HG03045 (cell line): ENCODE measurements around the gene TLL1.

ENCODE experiments used
- ATAC-seq: cut with Tn5 transposase; IDR thresholded peaks from one replicate; pipeline ENCODE4 v1.9.1; 2021; ENCODE audit warnings: mild to moderate bottlenecking, moderate library complexity; ENCODE audit not compliant: unreplicated experiment

Gene TLL1

DNA sequence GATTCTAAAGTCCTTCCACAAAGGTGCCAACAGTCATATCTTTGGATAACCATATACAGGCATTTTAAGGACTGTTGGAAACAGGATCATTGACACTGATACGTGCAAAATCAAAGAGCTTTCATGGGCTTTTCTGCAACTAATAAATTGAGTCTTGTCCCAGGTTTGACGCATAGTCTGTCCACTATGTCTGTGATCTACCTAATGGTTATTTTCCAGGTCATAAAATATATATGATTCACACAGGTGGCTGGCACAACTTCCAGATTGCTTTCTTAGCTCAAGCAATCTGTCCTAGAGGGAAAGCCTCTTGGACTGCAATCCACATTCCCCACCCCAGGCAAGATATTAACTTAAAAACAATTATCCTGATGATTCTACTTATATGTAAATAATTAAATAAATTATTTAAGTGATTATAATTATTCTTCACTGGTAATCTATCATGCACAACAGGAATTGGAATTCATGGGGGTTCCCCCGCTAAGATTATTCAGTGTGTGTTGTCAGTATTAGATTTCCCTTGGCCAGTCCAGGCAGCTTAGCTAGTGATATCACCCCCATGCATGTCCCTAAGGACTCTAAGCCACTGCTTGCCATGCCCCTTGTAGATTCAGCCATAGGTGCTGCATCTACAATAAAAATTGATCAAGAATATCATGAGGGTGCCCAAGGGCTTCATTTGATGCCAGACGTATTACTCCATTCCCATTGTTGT, 97.8 kb downstream of the TLL1 start:
- ATAC-seq: no peak

DNA sequence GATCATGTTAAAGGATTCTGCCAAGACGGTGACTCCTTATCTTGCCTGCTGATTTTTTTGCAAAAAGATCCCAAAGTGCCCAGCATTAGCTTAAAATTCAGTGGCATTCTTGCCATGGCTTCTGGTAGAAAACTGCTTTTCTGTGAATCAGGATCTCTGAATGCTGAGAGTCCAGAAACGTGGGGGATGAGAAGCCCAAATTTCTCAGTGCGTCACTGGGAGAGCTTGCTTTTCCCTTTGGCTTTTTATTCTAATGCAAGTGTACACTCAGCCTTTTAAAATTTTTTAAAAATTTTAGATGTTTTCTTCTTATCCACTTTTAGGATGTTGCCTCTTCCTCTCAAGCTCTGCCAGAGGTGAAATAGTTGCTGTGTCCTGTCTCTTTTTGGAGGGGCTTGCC, 98.4 kb downstream of the TLL1 start:
- no peak for ATAC-seq

DNA sequence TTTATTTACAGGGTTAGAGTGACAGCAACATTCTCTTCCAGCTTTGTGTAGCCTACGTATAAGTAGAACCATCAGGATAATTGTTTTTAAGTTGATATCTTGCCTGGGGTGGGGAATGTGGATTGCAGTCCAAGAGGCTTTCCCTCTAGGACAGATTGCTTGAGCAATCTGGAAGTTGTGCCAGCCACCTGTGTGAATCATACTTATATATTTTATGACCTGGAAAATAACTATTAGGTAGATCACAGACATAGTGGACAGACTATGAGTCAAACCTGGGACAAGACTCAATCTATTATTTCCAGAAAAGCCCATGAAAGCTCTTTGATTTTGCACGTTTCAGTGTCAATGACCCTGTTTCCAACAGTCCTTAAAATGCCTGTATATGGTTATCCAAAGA, 98.9 kb downstream of the TLL1 start:
- ATAC-seq: no peak

DNA sequence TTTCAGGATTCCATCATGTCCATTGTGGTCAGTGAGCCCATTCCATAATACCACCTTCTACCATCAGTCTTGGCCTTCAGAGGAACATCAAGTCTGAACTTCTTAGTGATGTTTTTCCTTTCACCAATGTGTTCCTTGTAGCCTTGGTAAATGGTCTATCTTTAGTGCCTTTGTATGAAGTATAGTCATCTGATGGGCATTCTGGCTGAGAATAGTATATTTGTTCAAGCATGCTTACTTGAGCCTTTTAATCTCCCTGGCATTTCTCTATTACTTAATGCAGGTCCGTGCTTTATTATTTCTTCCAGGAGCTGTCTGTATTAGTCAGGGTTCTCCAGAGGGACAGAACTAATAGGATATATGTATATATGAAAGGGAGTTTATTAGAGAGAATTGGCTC, 99.7 kb downstream of the TLL1 start:
- ATAC-seq: no peak

DNA sequence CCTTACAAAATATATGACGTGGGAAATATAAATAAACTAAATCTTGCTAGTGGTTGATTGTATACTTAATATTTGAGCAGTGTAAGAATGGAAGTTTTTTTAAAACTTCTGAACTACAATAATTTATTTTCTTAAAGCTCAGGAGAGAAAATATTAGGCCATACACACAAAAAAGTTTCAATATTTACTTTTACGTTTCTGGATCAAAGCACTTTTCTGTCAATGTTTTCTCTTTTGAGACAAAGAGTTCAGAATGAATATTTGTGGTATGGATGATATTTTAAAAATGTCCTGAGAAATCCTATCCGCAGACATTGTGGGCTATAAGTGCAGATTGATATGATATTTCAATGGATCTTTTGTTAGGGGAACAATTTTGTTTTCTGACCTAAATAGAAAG, 109.9 kb downstream of the TLL1 start:
- no peak for ATAC-seq

DNA sequence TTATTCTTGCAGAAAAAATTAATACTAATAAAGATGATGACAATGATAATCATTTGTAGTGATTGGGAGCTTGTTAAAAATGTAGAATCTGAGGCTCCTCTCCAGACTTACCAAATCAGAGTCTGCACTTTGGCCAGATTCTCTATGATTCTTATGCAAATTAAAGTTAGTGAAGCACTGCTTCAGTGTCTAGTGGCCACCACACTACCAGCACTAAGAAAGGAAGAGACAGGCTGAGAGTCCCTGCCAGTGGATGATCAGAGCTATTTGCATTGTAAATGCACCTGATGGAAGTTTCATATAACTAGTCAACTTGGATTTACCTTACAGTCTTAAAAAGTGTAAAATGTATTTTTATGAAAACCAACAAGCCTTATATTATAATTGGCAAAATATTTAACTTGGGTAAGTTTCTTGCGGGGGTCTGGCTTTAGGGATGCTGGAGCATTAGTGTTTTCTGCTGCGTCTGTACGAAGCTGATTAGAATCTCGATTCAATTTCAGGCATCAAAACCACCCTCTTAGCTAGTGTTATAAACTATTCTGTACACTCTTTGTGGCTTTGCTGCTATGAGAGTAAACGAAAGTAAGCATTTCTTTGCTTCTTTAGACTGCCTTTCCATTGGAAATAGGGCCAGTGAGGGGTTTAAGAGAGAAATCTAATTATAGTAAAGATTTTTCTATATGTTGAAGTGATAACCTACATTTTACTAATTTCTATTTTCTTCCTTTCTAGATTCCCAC, 114.1 kb downstream of the TLL1 start:
- ATAC-seq: no peak

DNA sequence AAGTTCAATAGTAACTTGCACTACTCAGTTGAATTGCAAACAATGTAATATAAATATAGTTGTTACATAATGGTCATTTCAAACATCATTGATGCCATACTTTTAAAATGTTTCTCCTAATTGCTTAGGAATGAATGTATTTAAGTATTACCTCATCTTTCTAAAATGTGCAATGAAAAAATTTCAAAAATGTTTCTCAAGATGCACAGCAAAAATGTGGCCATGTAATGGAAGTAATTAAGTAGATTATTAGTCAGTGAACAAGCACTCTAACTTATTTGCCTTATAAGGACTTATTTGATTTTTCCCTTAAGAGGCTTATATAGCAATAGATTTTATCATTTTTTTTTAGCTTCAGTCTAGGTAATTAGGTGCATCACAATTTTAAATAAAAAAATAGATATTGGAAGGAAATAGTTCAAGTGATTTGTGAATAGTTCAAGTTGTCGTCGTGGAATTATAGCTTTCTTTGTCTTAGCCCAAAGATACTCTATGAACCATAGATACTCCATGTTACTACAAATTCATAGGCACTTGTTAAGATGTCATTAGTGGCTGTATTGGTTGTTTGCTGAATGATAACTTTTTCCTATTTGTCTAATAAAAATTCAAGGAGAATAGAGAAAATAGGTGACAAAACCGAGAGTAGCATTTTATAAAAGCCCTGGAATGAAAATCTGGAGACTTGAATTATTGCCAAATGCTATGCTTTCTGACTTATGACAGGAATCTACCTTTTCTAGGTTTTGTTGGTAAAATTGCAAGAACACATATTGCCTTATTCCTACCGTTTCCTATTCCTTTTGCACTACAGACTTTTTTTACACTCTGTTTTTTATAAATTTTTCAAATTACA, 118.5 kb downstream of the TLL1 start:
- no peak for ATAC-seq

DNA sequence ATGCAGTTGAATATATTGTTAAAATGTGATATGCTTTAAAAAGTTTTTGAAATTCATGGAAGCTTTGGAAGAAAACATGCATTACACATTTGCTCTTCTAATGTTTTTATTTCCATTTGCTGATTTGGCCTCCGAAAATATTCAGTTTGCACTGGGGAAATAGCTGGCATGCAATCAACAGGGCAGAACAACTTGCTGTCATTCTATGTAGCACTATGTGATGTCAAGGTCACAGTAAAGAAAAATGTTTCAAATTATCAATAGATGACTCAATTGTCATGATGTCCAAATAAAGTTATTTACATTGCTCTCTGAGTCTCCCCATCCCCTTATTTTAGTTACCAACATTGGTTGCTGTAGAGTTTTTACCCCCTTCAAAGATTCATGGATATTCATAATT, 119.2 kb downstream of the TLL1 start:
- ATAC-seq: no peak

DNA sequence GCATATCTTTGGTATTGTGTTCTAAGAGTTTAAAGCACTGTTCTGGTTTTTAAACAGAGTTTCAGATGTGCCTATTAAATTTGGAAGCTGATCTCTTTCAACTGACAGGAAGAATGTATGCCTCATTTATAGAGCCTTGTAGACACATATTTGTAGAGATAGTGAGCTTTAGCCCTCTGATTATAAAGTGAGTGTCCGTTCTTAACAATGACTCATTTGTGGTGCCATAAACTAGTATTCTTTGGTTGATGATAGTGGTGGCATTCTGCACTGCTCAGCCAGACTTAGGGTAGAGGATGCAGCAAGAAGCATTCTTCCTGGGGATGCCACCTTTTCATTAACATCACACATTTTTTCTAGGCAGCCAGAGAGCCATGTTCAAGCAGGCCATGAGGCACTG, 121.7 kb downstream of the TLL1 start:
- ATAC-seq: no peak

DNA sequence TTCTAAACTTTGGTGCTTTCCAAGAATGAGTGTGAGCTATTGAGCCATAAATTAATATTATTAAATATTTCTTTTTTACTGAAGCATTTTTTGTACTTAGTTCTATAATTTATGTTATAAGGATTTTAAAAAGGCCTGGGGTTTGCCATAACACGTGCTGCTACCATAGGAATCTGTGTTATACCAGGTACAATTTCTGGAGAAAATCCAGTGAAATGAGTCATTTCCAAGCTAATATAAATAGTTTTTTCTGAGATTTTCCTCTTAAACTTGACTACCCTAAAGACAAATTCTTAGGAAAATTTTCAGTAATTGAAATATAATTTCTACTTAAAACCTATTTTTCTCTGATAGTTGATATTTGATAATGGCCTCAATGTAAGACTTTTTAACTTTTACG, 130.8 kb downstream of the TLL1 start:
- no peak for ATAC-seq

DNA sequence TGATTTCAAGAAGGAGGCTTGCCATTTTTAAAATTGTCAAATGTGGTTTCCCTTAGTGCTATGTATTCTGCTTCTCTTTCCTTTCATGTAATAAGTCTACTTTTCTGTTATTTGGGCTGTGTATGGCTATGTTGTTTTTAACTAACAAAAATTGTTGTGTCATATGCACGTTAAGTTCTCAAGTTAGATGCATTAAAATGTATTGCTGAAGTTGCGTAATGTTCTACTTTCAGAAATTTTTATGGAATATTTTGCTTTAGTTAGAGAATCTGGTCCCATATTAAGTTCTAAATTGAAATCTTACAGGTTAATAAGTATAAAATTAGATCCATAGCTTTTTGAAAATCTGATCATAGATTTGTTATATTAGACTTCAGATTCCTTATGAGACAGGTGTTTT, 133.2 kb downstream of the TLL1 start:
- ATAC-seq: no peak

DNA sequence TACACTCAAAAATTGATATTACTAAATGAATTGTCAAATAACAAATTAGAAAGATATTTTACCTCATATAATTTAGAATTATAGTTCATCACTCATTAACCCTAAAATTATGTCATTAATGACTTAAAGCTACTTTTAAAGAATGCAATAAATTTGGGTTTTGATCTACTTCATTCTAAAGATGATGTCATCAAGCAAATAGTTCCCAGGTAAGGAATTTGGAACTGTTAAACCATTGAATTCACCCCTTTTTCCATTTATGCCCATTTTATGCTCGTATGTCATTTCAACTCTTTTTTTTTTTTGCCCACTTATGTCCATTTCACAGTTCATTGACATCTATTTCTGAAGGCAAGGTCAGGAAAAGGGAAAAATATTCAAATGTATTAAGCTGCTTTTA, 135.5 kb downstream of the TLL1 start:
- no peak for ATAC-seq

DNA sequence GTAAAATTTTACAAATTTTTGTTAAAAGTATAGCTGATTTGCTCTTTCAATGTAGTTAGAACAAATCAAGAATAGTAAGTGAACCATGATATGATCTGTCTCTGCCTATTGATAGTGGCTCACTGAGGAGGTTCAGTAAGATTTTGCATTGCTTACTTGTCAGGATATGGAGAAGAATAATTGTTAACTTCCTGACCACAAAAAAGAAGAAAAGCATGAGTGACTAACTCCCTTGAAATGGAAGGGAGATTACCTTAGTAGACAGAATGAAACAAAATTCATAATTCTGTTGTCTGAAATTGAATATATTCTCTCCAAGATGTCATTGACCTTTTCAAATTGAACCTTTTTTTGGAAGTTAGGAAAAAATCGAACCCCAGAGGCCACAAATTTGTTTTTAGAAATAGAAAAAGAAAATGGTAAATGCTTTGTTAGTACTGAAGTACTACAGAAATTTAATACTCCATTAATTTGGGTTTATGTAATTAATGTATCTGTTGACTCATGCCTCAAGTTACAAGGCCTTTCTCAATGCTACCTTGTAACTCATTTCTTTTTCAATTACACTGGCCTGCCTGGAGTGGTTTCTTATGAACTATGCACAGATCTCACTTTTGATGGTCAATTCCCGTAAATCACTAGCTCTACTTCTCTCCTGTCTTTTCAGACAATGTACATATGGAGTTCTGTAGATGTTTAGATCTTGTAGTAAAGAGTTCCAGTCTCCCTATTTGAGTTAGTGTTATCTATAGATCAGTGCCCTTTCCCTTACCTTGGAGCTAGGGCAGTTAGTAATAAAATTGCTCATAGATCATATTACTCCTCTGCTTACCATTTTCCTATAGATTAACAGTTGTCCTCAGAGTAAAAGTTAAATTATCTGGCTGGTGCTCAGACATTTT, 139.3 kb downstream of the TLL1 start:
- ATAC-seq: no peak

DNA sequence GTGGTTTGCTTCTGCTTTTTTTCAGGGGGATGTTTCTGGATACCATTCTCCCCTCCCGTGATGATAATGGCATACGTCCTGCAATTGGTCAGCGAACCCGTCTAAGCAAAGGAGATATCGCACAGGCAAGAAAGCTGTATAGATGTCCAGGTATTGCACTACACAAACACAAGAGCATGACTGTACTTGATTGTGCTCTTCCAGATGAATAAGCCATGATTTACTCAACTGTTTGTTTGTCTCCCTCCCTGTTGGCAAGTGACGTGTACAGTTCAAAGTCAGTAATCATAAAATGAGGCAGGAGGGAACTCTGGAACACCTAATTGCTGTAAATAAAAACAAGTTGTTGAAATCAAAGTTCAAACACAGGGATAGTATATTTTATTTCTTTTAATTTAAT, 141.4 kb downstream of the TLL1 start:
- ATAC-seq: no peak

DNA sequence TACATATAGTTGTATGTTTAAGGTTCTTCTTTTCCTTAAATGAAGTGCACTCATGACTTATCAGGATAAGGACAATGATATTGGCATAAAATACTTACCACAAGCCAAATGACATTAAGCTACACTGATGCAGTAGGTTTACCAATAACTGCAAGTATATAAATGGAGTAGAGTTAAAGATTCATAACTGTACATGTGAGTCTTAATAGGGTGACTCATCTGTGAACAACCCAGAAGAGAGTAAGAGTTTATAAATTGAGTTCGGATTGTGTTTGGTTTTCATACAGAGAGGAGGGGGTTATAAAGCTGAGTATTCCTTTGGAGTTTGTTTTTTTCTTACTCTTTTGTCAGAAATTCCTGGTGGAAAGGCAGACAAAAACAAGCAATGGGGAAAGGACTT, 144.8 kb downstream of the TLL1 start:
- no peak for ATAC-seq

DNA sequence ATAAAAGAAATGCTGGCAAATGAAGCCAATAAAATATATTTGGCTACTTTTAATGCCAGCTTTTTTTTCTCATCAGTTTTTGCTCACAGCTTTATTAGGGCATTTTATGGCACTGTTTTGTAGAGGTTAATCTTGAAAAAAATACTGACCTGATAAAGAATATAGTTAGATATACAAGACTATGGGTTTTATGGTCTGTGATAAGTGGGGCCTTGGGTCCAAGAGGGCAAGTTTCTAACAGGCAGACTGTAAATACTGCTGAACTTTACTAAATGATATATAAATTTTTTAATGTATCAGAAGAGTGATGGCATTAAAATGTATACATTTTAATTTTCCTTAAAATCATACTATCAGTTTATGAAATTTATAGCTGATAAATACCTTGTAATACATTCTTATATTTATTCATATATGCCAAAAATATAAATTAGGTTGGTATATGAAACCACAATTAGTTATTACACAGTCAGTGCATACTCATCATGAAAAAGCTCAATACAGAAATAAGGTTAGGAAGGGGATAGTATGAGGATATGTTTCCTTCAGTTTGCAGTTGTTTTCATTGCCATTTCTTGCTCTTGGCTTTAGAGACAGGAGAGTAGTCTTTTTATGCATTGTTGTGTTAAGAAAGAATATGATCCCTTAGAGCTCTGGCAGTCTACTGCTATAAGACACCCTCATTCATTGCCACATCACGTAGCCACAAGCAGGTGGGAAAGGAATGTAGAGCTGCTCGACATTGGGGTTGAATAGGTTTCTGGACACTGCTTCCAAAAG, 146.6 kb downstream of the TLL1 start:
- no peak for ATAC-seq

DNA sequence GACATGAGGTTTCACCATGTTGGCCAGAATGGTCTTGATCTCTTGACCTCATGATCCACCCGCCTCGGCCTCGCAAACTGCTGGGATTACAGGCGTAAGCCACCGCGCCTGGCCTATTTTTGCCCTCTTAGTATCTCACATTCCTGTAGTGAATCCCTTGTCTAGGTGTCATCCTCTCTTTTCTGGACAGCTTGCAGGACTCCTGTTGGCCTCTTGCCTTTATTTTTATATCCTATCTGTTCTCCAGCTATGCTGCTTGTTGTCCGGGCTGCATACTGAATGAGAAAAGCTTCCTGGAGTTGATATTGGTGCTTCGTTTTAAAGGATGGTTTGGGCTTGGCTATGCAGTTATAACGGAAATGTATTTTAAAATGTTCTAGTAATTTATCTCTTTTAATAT, 148.6 kb downstream of the TLL1 start:
- ATAC-seq: no peak

DNA sequence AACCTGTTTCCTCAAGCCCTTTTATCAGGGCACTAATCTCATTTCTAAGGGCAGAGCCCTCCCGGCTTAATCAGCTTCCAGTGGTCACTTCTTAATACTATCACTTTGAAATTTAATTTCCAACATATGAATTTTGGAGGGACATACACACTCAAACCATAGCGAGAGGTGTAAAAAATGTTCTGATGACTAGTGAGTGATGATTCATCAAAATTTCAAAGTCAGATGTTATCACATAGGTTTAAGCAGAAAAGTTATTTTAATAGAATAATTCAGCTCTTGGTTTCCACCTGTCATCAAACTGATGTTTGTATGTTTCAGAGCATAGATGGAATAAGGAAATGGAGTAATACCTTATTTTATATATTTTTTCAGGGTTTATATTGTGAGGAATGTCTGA, 161.9 kb downstream of the TLL1 start:
- no peak for ATAC-seq

DNA sequence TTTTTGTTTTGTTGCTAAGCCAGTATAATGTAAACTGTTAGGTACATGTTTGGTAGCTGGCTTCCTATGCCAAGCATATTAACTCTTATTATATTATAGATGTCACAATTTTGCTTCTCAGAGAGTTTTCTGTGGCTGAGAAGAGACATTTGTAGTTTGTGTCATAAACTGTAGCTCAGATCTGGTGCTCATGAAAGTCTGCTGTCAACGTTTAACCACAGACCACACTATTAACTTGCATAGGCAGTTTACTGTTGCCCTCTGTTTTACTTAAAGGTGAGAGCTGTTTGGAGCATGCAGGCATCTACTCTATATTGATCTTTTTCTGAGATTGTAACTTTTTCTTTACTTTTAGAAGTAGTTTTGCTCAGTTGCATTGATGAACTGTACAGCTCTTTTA, 166.8 kb downstream of the TLL1 start:
- ATAC-seq: no peak

DNA sequence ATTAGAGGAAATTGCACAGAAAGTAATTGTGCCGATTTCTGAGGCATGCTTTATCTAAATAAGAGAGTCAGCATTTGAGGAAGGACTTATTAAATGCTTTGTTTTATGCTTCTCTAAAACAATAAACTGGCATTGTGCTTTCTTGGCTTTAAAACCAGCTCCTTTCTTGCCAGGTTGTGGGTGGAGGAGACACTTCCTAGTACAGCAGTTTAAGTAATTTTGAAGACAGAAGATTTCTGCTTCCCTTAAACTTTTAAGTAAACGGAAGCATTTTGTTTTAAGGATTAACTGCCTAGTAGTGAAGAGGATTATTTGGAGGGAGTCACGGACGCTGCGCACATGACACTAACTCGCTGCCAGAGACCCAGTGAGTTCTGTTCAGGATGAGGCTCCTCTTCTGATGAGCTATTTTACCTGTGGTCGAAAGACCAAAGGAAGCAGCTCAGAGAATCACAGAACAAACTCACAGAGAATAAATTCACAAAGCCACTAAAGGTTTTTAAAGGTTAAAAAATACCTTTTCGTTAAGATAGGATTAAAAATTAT, 169.5 kb downstream of the TLL1 start:
- ATAC-seq: no peak
